Fibroblast of lung (primary cell): Measurements from ENCODE around the gene CEP70. TPM values are rescaled to one million over a fixed set of nuclear protein-coding genes. Genes with fewer than 3 reads are reported as not detected.

ENCODE experiments used
- DNase-seq, 2 donors: peaks; one replicate each; pipeline versions ENCODE4 v3.0.0 to v3.0.0-alpha.2; 2010; ENCODE audit warnings: low read depth in 2 of 2
- H2AFZ ChIP-seq: 2 replicates; pipeline ENCODE4 v1.5.1; 2012; ENCODE audit warnings: low read length, control low read depth, inconsistent platforms
- H3K27ac ChIP-seq: 2 replicates; pipeline ENCODE4 v1.5.1; 2011; ENCODE audit warnings: low read length, control low read depth; ENCODE audit not compliant: insufficient read depth
- H3K27me3 ChIP-seq: 2 replicates; pipeline ENCODE4 v1.5.1; 2011; ENCODE audit warnings: mild to moderate bottlenecking, low read length; ENCODE audit not compliant: control insufficient read depth, insufficient read depth
- H3K36me3 ChIP-seq: 2 replicates; pipeline ENCODE4 v1.5.1; 2011; ENCODE audit warnings: low read length; ENCODE audit not compliant: control insufficient read depth, insufficient read depth
- H3K4me1 ChIP-seq: 2 replicates; pipeline ENCODE4 v1.5.1; 2011; ENCODE audit warnings: low read length; ENCODE audit not compliant: control insufficient read depth, insufficient read depth; ENCODE audit errors: extremely low read depth
- H3K4me2 ChIP-seq: 2 replicates; pipeline ENCODE4 v1.5.1; 2011; ENCODE audit warnings: low read length, control low read depth; ENCODE audit not compliant: insufficient read depth; ENCODE audit errors: extremely low read depth
- H3K4me3 ChIP-seq, 4 experiments: fragments of 200-600 bp in 1 of 4; sonication (generic) in 1 of 4; replicated peaks in 1 of 4; 2 replicates each; pipeline ENCODE4 v1.5.1; 2011 to 2016; ENCODE audit warnings: low read length in 4 of 4, low read depth in 3 of 4, mild to moderate bottlenecking in 3 of 4, control low read depth in 2 of 4, inconsistent platforms in 1 of 4, mixed read lengths in 1 of 4; ENCODE audit not compliant: insufficient read depth in 1 of 4; ENCODE audit errors: control extremely low read depth in 1 of 4
- H3K79me2 ChIP-seq: 2 replicates; pipeline ENCODE4 v1.5.1; 2012; ENCODE audit warnings: mild to moderate bottlenecking, low read length, inconsistent platforms; ENCODE audit not compliant: control insufficient read depth, insufficient read depth
- H3K9ac ChIP-seq: 2 replicates; pipeline ENCODE4 v1.5.1; 2011; ENCODE audit warnings: mild to moderate bottlenecking, low read length, control low read depth; ENCODE audit not compliant: insufficient read depth
- H3K9me3 ChIP-seq: 2 replicates; pipeline ENCODE4 v1.5.1; 2012; ENCODE audit warnings: low read depth, low read length; ENCODE audit not compliant: control insufficient read depth, insufficient read depth
- H4K20me1 ChIP-seq: 2 replicates; pipeline ENCODE4 v1.5.1; 2011; ENCODE audit warnings: low read length; ENCODE audit not compliant: control insufficient read depth, insufficient read depth; ENCODE audit errors: extremely low read depth
- CTCF ChIP-seq, 2 donors: IDR thresholded peaks in 1 of 2; conservative IDR thresholded peaks in 1 of 2; 1 replicate in 1 of 2; 2 replicates in 1 of 2; pipeline ENCODE4 v1.5.1; 2011 to 2012; ENCODE audit warnings: low read length in 2 of 2, control low read depth in 1 of 2, inconsistent platforms in 1 of 2, low read depth in 1 of 2, mild to moderate bottlenecking in 1 of 2
- EZH2 ChIP-seq: IDR thresholded peaks from 2 replicates; pipeline ENCODE4 v1.5.1; 2012; ENCODE audit warnings: low read length, control low read depth, mild to moderate bottlenecking; ENCODE audit errors: missing control alignments
- polyA plus RNA-seq, 2 donors: library from polyadenylated mRNA; depleted of rRNA in 1 of 2; stranded (reverse) in 1 of 2; unstranded in 1 of 2; fragments of >200 nt; gene quantifications; 2 replicates each; pipeline ENCODE4 v1.2.1, GENCODE V29; 2011 to 2012; ENCODE audit warnings: missing spikeins in 1 of 2
- total RNA-seq: library from RNA; depleted of rRNA; stranded (reverse); fragments of >200 nt; gene quantifications from 2 replicates; pipeline ENCODE4 v1.2.1, GENCODE V29; 2014

The CEP70 gene
- total and polyA plus RNA-seq, 2 donors (not counting 1 experiment from before 2014, with no cell fraction given) = 11.0 to 47.9 TPM

- no peaks in the 10 kb centered on the region for H3K27me3 ChIP-seq
- H3K36me3 ChIP-seq = no peaks in the 10 kb centered on the region
- H3K4me2 ChIP-seq = no peak overlapping the region
- no peaks in the 10 kb centered on the region for H3K4me1 ChIP-seq
- no peaks in the 10 kb centered on the region for H3K79me2 ChIP-seq
- no peak overlapping the region for H3K9ac ChIP-seq
- H3K4me3 ChIP-seq = no peak overlapping the region
- no peak for DNase-seq
- H4K20me1 ChIP-seq = no peaks in the 10 kb centered on the region
- no peaks in the 10 kb centered on the region for H3K9me3 ChIP-seq
- H2AFZ ChIP-seq = no peak overlapping the region
- no peak overlapping the region for H3K27ac ChIP-seq
- TF ChIP-seq CTCF (conservative IDR thresholded peaks at IDR 0.05 in 1 of 2, IDR thresholded peaks at IDR 0.05 in 1 of 2; ENCODE audit: low read depth in 1 of 2, low read length in 2 of 2) = no peak
- TF ChIP-seq EZH2 = no peak
Observed at GRCh38 chr3:138468451-138468850, 125.6 kb downstream of the CEP70 start.

GRCh38 chr3:138467931-138468330 is 126.1 kb downstream of the CEP70 start:
- Histone ChIP-seq H4K20me1 (no peaks in the 10 kb centered on the region), H3K36me3 (no peaks in the 10 kb centered on the region), H3K27ac (no peak overlapping the region), H3K79me2 (no peaks in the 10 kb centered on the region), H2AFZ (no peak overlapping the region), H3K4me3 (no peak overlapping the region), H3K27me3 (no peaks in the 10 kb centered on the region), H3K9ac (no peak overlapping the region), H3K4me1 (no peaks in the 10 kb centered on the region), H3K4me2 (no peak overlapping the region), H3K9me3 (no peaks in the 10 kb centered on the region)
- TF ChIP-seq EZH2 (no peak), CTCF (conservative IDR thresholded peaks at IDR 0.05 in 1 of 2, IDR thresholded peaks at IDR 0.05 in 1 of 2; ENCODE audit: low read depth in 1 of 2, low read length in 2 of 2) (no peak)
- no peak for DNase-seq

GRCh38 chr3:138465925-138466324 is 128.1 kb downstream of the CEP70 start:
- Histone ChIP-seq H3K27ac (no peak overlapping the region), H3K27me3 (peaks cover 2% of the 10 kb centered on the region), H4K20me1 (no peaks in the 10 kb centered on the region), H3K9me3 (no peaks in the 10 kb centered on the region), H3K4me2 (no peak overlapping the region), H3K4me1 (no peaks in the 10 kb centered on the region), H3K36me3 (no peaks in the 10 kb centered on the region), H3K9ac (no peak overlapping the region), H3K79me2 (no peaks in the 10 kb centered on the region), H2AFZ (no peak overlapping the region), H3K4me3 (no peak overlapping the region)
- DNase-seq = peak in 1 of 2 donors; percentile 65
- TF ChIP-seq EZH2 (no peak), CTCF (conservative IDR thresholded peaks at IDR 0.05 in 1 of 2, IDR thresholded peaks at IDR 0.05 in 1 of 2; ENCODE audit: low read depth in 1 of 2, low read length in 2 of 2) (no peak)
